AG04449 (cell line): ENCODE data around the gene ARHGAP11A.

Experiments
- CTCF ChIA-PET: fragments of 350-600 bp; formaldehyde crosslinking; extraction: SDS; loops from one replicate; lab custom pipeline; 2021; ENCODE audit warnings: antibody characterized with exemption; lab: Yijun Ruan, JAX
- POLR2A ChIA-PET: fragments of 400-600, 350-600 bp; formaldehyde crosslinking; extraction: SDS; loops from one replicate; lab custom pipeline; 2020; ENCODE audit warnings: antibody characterized with exemption, inconsistent platforms; lab: Yijun Ruan, JAX
- DNase-seq: peaks from one replicate; pipeline ENCODE4 v3.0.0-alpha.2; 2010; ENCODE audit warnings: low read depth, low spot score
- H3K4me3 ChIP-seq: 2 replicates; pipeline ENCODE4 v1.5.1; 2011; ENCODE audit warnings: low read depth, mild to moderate bottlenecking, control low read depth, low read length
- TF ChIP-seq, protein P1 (sequence below): IDR thresholded peaks from one replicate; pipeline ENCODE4 v1.5.1; 2011; ENCODE audit warnings: mild to moderate bottlenecking, moderate library complexity, low read length, control low read depth, inconsistent platforms; ENCODE audit not compliant: insufficient read depth; ENCODE audit errors: missing control alignments

Gene ARHGAP11A

DNA sequence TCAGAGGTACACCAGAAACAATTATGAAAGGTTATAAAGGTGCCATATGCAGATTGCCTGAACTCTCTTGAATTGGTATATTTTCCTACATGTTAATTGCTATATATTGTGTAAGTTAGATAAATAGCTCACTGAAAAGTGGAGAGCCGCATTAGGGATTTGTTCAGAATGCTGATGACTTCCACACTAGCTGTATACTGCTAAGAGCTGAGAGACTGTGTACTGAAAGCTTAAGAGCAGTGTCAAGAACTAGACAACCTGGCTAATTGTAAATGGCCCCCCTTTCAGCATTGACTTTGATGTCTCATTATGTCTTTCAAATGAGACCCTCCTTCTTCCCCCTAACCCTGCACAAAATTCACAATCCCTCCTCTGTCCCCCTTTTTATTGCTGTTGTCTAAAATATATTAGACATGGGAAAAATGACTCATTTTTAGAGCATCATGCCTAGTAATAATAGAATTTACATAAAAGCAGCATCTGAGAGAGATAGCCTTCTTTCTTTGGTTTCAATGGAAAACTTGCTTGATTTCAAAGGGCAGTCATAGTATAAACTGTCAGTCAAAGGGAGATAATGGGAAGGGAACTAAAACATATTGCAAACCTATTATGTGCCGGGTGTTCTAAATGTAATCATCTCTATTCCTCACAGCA, 67.8 kb downstream of the ARHGAP11A start:
- TF ChIP-seq, protein P1, sequence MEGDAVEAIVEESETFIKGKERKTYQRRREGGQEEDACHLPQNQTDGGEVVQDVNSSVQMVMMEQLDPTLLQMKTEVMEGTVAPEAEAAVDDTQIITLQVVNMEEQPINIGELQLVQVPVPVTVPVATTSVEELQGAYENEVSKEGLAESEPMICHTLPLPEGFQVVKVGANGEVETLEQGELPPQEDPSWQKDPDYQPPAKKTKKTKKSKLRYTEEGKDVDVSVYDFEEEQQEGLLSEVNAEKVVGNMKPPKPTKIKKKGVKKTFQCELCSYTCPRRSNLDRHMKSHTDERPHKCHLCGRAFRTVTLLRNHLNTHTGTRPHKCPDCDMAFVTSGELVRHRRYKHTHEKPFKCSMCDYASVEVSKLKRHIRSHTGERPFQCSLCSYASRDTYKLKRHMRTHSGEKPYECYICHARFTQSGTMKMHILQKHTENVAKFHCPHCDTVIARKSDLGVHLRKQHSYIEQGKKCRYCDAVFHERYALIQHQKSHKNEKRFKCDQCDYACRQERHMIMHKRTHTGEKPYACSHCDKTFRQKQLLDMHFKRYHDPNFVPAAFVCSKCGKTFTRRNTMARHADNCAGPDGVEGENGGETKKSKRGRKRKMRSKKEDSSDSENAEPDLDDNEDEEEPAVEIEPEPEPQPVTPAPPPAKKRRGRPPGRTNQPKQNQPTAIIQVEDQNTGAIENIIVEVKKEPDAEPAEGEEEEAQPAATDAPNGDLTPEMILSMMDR, result no peak
- ChIA-PET POLR2A (interaction anchor here (0.5 to 3.6 kb wide), 4 partner anchors 23 to 169 kb away, joined by 3 to 24 read pairs (median 3); no protein-coding TSS in a partner anchor), CTCF (interaction anchor here (0.6 to 4.3 kb wide), 3 partner anchors 11 to 190 kb away, joined by 3 to 21 read pairs (median 3); no protein-coding TSS in a partner anchor)
- no peak overlapping the region for H3K4me3 ChIP-seq
- no peak for DNase-seq

DNA sequence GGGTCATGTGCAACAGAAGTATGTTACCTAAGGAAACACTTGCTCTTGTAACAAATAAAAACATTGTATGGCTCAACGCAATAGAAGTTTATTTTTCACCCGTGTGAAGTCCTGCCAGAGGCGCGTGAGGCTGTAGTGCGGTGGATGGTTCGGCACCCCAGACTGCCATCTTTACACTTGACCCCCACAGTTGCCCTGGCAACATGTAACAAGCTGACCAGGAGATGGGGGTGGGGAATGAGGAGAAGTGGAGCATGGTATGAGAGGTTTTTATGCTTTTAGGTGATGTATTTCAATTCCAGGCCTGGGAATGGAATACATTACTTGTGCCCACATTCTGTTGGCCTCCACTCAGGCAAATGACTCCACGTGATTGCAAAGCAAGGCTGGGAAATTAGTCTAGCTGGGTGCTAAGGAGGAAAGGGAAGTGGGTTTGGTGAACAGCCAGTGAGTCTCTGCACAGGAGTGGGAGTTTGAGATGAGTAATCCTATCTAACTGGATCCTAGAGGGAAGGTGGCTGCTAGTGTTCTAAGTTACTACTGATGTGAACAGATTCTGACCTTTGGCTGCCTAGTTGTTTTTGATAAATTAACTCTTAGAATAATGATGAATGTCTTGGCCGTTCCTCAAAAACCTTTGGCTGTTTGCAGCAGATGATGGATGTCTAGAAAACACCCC, 68.7 kb downstream of the ARHGAP11A start:
- ChIA-PET CTCF (interaction anchor here (4.3 kb wide), 1 partner anchor 21 kb away, joined by 21 read pairs; no protein-coding TSS in a partner anchor), POLR2A (interaction anchor here (3.6 kb wide), 1 partner anchor 37 kb away, joined by 24 read pairs; no protein-coding TSS in a partner anchor)
- TF ChIP-seq, protein P1, result no peak
- no peak overlapping the region for H3K4me3 ChIP-seq
- no peak for DNase-seq

- CTCF ChIA-PET, result interaction anchor here (1.0 to 2.5 kb wide), 2 partner anchors 19 to 20 kb away, joined by 3 to 8 read pairs; no protein-coding TSS in a partner anchor
- DNase-seq, result no peak
- POLR2A ChIA-PET, result interaction anchor here (3.6 kb wide), 1 partner anchor 35 kb away, joined by 24 read pairs; no protein-coding TSS in a partner anchor
- H3K4me3 ChIP-seq, result no peak overlapping the region
- TF ChIP-seq, protein P1, result no peak
These were observed 70.3 kb downstream of the ARHGAP11A start for GRCh38 chr15:32685576-32685975.

DNA sequence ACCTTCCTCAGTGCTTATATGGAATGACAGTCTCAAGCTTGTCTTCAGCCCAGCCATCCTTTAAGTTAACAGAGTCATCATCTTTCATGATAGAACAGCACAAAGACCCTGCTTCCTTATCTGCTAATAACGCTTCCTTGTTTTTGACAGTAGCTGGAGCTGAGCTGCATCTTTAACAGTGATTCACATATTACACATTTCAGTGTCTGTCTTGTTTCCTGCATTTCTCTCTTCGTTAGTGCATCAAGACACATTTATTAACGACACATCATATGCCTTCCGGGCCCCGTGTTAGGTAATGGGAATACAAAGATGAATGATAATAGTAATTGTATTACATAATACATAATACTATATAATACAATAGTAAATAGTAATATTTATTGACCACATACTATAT, 72.3 kb downstream of the ARHGAP11A start:
- no peak for DNase-seq
- POLR2A ChIA-PET, result interaction anchor here (0.6 to 1.6 kb wide), 5 partner anchors 16 to 156 kb away, joined by 3 to 5 read pairs (median 3); no protein-coding TSS in a partner anchor

DNA sequence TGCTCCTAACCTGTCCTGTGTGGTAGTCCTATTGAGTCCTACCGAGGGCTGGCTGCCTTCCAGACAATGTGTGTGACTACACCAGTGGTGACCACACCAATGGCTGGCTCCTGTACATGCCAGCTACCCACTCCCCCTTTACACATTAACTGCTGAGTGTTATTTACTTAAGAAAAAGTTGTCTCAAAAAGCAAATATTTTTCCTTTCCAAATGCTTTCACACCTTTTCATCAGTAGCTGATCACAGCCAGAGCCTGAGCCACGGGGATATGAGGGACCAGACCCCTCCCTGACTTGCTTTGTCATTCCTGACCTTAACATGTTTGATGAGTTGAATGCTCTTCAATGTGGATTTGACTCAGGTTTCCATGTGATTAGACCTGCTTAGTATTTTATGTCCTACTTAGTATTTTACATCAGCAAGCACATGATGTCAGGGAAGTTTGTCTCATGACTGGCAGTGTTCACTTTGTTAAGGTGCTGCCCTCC, 72.9 kb downstream of the ARHGAP11A start:
- CTCF ChIA-PET, result interaction anchor here (0.9 to 2.5 kb wide), 2 partner anchors 16 to 29 kb away, joined by 3 to 8 read pairs; no protein-coding TSS in a partner anchor
- DNase-seq, result no peak
- POLR2A ChIA-PET, result interaction anchor here (0.7 to 1.6 kb wide), 3 partner anchors 17 to 34 kb away, joined by 3 to 5 read pairs (median 4); no protein-coding TSS in a partner anchor
- TF ChIP-seq, protein P1, result no peak
- H3K4me3 ChIP-seq, result no peak overlapping the region

More for the DNA sequence above, 72.3 kb downstream of the ARHGAP11A start:
- CTCF ChIA-PET, result interaction anchor here (0.9 to 2.5 kb wide), 2 partner anchors 17 to 28 kb away, joined by 3 to 8 read pairs; no protein-coding TSS in a partner anchor
- TF ChIP-seq, protein P1, result no peak
- H3K4me3 ChIP-seq, result no peak overlapping the region
